SK-N-SH (cell line): ENCODE results near the gene EFEMP2. TPM values are rescaled to one million over a fixed set of nuclear protein-coding genes. Genes with fewer than 3 reads are reported as not detected.

ENCODE experiments used
- CTCF ChIA-PET: fragments of 300-600, 350-600 bp; formaldehyde crosslinking; extraction: SDS; loops from one replicate; lab custom pipeline; 2021; lab: Yijun Ruan, JAX
- POLR2A ChIA-PET: fragments of 350-600 bp; sonication (Branson Sonifier 250); formaldehyde crosslinking; extraction: SDS; loops from one replicate; lab custom pipeline; 2020; ENCODE audit warnings: antibody characterized with exemption, inconsistent platforms; lab: Yijun Ruan, JAX
- DNase-seq: peaks from one replicate; pipeline ENCODE4 v3.0.0; 2012
- H2AFZ ChIP-seq: fragments of 200-600 bp; sonication (generic); 2 replicates; pipeline ENCODE4 v1.8.1; 2016; ENCODE audit warnings: antibody characterized with exemption, mild to moderate bottlenecking, low read depth
- H3F3A ChIP-seq: fragments of 200-600 bp; sonication (generic); replicated peaks from 2 replicates; pipeline ENCODE3; 2016; ENCODE audit warnings: antibody characterized with exemption, mild to moderate bottlenecking; ENCODE audit not compliant: insufficient read depth
- H3K27ac ChIP-seq, 2 experiments: fragments of 200-500 bp in 1 of 2; fragments of 200-600 bp in 1 of 2; sonication (Bioruptor generic) in 1 of 2; sonication (generic), shearing (Covaris generic) in 1 of 2; 2 replicates each; pipeline versions ENCODE4 v1.5.1 to v1.6.1; 2014 to 2016; ENCODE audit warnings: low read depth in 2 of 2, inconsistent platforms in 1 of 2, low read length in 1 of 2, mild to moderate bottlenecking in 1 of 2, mixed read lengths in 1 of 2
- H3K27me3 ChIP-seq: fragments of 200-600 bp; sonication (generic), shearing (Covaris generic); 2 replicates; pipeline ENCODE4 v1.6.1; 2016; ENCODE audit warnings: mixed run types; ENCODE audit not compliant: insufficient read depth
- H3K36me3 ChIP-seq, 2 experiments: fragments of 200-500 bp in 1 of 2; fragments of 200-600 bp in 1 of 2; sonication (Bioruptor generic) in 1 of 2; sonication (generic) in 1 of 2; replicated peaks in 1 of 2; 2 replicates each; pipeline versions ENCODE3 to v1.5.1; 2014 to 2016; ENCODE audit warnings: low read length in 1 of 2, mild to moderate bottlenecking in 1 of 2; ENCODE audit not compliant: insufficient read depth in 2 of 2, control insufficient read depth in 1 of 2
- H3K4me1 ChIP-seq, 2 experiments: fragments of 200-500 bp in 1 of 2; fragments of 200-600 bp in 1 of 2; sonication (Bioruptor generic) in 1 of 2; sonication (generic), shearing (Covaris generic) in 1 of 2; 2 replicates each; pipeline versions ENCODE4 v1.5.1 to v1.6.1; 2014 to 2016; ENCODE audit warnings: low read depth in 1 of 2, low read length in 1 of 2, mixed run types in 1 of 2; ENCODE audit not compliant: insufficient read depth in 2 of 2, control insufficient read depth in 1 of 2
- H3K4me2 ChIP-seq: fragments of 200-600 bp; sonication (generic), shearing (Covaris generic); 2 replicates; pipeline ENCODE4 v1.6.1; 2017; ENCODE audit warnings: mixed run types
- H3K4me3 ChIP-seq, 2 experiments: fragments of 200-500 bp in 1 of 2; fragments of 200-600 bp in 1 of 2; sonication (Bioruptor generic) in 1 of 2; sonication (generic), shearing (Covaris generic) in 1 of 2; 2 replicates each; pipeline versions ENCODE4 v1.5.1 to v1.8.1; 2014 to 2016; ENCODE audit warnings: low read depth in 2 of 2, inconsistent platforms in 1 of 2, low read length in 1 of 2, mild to moderate bottlenecking in 1 of 2, mixed read lengths in 1 of 2, moderate library complexity in 1 of 2
- H3K79me2 ChIP-seq: fragments of 200-600 bp; sonication (generic); 2 replicates; pipeline ENCODE4 v1.8.1; 2017; ENCODE audit warnings: mild to moderate bottlenecking; ENCODE audit not compliant: insufficient read depth
- H3K9ac ChIP-seq: fragments of 200-600 bp; sonication (generic); 2 replicates; pipeline ENCODE4 v1.6.1; 2017; ENCODE audit warnings: mixed run types
- H3K9me2 ChIP-seq: fragments of 200-600 bp; sonication (generic); 2 replicates; pipeline ENCODE4 v1.6.1; 2017; ENCODE audit warnings: mixed run types
- H3K9me3 ChIP-seq: fragments of 200-600 bp; sonication (generic); 2 replicates; pipeline ENCODE4 v1.6.1; 2017; ENCODE audit warnings: mixed run types, mild to moderate bottlenecking, moderate library complexity
- H4K20me1 ChIP-seq: fragments of 200-600 bp; sonication (generic); 2 replicates; pipeline ENCODE4 v1.6.1; 2017; ENCODE audit warnings: mild to moderate bottlenecking, mixed run types; ENCODE audit not compliant: insufficient read depth
- EP300 ChIP-seq, 2 experiments: IDR thresholded peaks; 2 replicates each; pipeline versions ENCODE4 v1.4.0 to v1.6.1; 2012; ENCODE audit warnings: borderline replicate concordance in 1 of 2, low read depth in 1 of 2, low read length in 1 of 2
- FOSL2 ChIP-seq: IDR thresholded peaks from 2 replicates; pipeline ENCODE4 v1.4.0; 2012; ENCODE audit warnings: low read depth, mild to moderate bottlenecking, moderate library complexity, borderline replicate concordance
- GABPA ChIP-seq: IDR thresholded peaks from 2 replicates; pipeline ENCODE4 v1.4.0; 2012; ENCODE audit warnings: low read depth, mild to moderate bottlenecking
- GATA2 ChIP-seq: sonication (generic); formaldehyde crosslinking; IDR thresholded peaks from 2 replicates; pipeline ENCODE4 v1.5.0; 2020; ENCODE audit warnings: mild to moderate bottlenecking, missing genetic modification reagents
- MEF2A ChIP-seq: IDR thresholded peaks from 2 replicates; pipeline ENCODE4 v1.4.0; 2012; ENCODE audit warnings: low read depth, borderline replicate concordance
- MXI1 ChIP-seq: IDR thresholded peaks from 2 replicates; pipeline ENCODE4 v1.6.1; 2012; ENCODE audit warnings: mild to moderate bottlenecking, low read depth, low read length, improper control_type of control experiment
- NFIC ChIP-seq: IDR thresholded peaks from 2 replicates; pipeline ENCODE4 v1.4.0; 2012; ENCODE audit warnings: borderline replicate concordance
- POLR2AphosphoS5 ChIP-seq: IDR thresholded peaks from 2 replicates; pipeline ENCODE4 v1.6.1; 2012; ENCODE audit warnings: low read depth, low read length
- RCOR1 ChIP-seq: fragments of 150-350 bp; IDR thresholded peaks from 2 replicates; pipeline ENCODE4 v1.6.1; 2017; ENCODE audit warnings: antibody characterized with exemption, low read length
- RFX5 ChIP-seq: IDR thresholded peaks from 2 replicates; pipeline ENCODE4 v1.6.1; 2012; ENCODE audit warnings: mild to moderate bottlenecking, improper control_type of control experiment, low read length
- RXRA ChIP-seq: IDR thresholded peaks from 2 replicates; pipeline ENCODE4 v1.4.0; 2012; ENCODE audit warnings: low read depth, mild to moderate bottlenecking, borderline replicate concordance
- SIN3A ChIP-seq: IDR thresholded peaks from 2 replicates; pipeline ENCODE4 v1.6.1; 2012; ENCODE audit warnings: low read depth, mild to moderate bottlenecking, low read length, moderate library complexity, borderline replicate concordance
- SMC3 ChIP-seq: IDR thresholded peaks from 2 replicates; pipeline ENCODE4 v1.6.1; 2012; ENCODE audit warnings: low read depth, low read length, improper control_type of control experiment
- TAF1 ChIP-seq: IDR thresholded peaks from 2 replicates; pipeline ENCODE4 v1.6.1; 2012; ENCODE audit warnings: low read depth, mild to moderate bottlenecking, low read length, moderate library complexity, borderline replicate concordance
- TCF12 ChIP-seq: IDR thresholded peaks from 2 replicates; pipeline ENCODE4 v1.4.0; 2012
- YY1 ChIP-seq: IDR thresholded peaks from 2 replicates; pipeline ENCODE4 v1.4.0; 2012; ENCODE audit warnings: low read depth, mild to moderate bottlenecking
- WGBS: methylation state at CpG from one replicate; pipeline ENCODE4 v1.1.6; 2017; ENCODE audit warnings: low lambda C conversion rate; 5-methylcytosine and 5-hydroxymethylcytosine counted together
- polyA plus RNA-seq, 3 experiments: library from polyadenylated mRNA; depleted of rRNA; stranded (reverse); fragments of >200 nt; gene quantifications; 2 replicates each; pipeline ENCODE4 v1.2.3, GENCODE V29; 2012
- TF ChIP-seq, protein P1 (sequence below): IDR thresholded peaks from 2 replicates; pipeline ENCODE4 v1.4.0; 2012; ENCODE audit warnings: low read depth
- TF ChIP-seq, protein P2 (sequence below): fragments of 150-350 bp; IDR thresholded peaks from 2 replicates; pipeline ENCODE4 v1.6.1; 2017; ENCODE audit warnings: antibody characterized with exemption, low read length, low read depth, borderline replicate concordance
- TF ChIP-seq, protein P3 (sequence below): IDR thresholded peaks from 2 replicates; pipeline ENCODE4 v1.4.0; 2012; ENCODE audit warnings: low read depth, borderline replicate concordance
- TF ChIP-seq, protein P4 (sequence below): fragments of 150-350 bp; IDR thresholded peaks from 2 replicates; pipeline ENCODE4 v1.6.1; 2016; ENCODE audit warnings: mild to moderate bottlenecking, low read depth, low read length
- TF ChIP-seq, protein P5 (sequence below): IDR thresholded peaks from 2 replicates; pipeline ENCODE4; 2012
- TF ChIP-seq, protein P6 (sequence below): IDR thresholded peaks from 2 replicates; pipeline ENCODE4 v1.6.1; 2012; ENCODE audit warnings: mild to moderate bottlenecking, low read depth, low read length, moderate library complexity

EFEMP2 gene
- polyA plus RNA-seq, 1 of the 3 experiments (the other 2 are of a cell fraction): 203 TPM

DNA sequence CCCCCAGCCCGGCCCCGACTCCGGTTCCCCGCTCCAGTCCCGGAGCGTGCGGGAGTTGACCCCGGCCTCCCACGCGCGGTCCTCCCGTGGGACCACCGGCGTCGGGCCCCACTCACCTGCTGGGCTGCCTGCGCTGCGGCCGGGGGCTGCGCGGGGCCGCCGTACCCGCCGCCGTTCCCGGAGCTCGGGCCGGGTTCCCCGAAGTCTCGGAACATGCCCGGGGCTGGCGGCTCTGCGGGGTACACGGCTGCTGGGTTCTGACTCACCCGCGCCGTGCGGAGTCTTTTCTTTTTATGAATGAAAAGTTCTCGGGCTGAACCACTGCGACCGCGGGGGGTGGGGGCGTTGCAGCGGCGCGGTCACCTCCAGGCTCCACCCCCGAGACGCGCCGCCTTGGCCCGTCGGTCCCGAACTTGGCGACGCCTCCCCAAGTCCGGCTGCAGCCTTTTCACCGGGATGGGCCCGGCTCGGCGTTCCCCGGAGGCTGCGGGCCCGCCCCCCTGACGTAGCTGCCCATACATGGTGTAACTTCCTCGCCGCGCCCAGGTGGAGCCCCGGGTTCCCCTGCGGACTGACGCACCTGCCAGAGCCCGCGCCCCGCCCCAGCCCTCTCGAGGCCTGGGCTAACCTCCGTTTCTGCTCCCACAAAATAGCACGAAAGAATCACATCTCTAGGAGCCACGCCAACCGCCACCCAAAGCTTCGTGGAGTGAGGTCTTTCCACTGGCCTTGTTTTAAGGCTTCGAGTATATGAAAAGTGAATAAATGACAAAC is 27.7 kb upstream of the EFEMP2 start, which contains the start of gene FOSL1:
TSS of gene FOSL1 (minus strand) at position 264 of the 774 bp plus-strand sequence. CDS start at position 215, 49 bp downstream.
- Histone ChIP-seq H3K79me2 (peaks cover 86% of the 10 kb centered on the region), H3K27ac (peak within 1 kb of the TSS in 1 of 2 experiments; percentile 95; a peak in 3 of 4 replicates), H3F3A (peaks cover 59% of the 10 kb centered on the region), H3K4me2 (peak within 1 kb of the TSS; percentile 89), H4K20me1 (peaks cover 37% of the 10 kb centered on the region), H3K4me3 (peak within 1 kb of the TSS; percentile 59 to 82), H2AFZ (no peak within 1 kb of the TSS), H3K27me3 (no peaks in the 10 kb centered on the region), H3K9ac (peak within 1 kb of the TSS; percentile 97), H3K9me2 (no peaks in the 10 kb centered on the region), H3K36me3 (peaks cover 0 to 31% of the 10 kb centered on the region in 2 experiments), H3K4me1 (peaks cover 0 to 44% of the 10 kb centered on the region in 2 experiments; a peak in 3 of 4 replicates), H3K9me3 (no peaks in the 10 kb centered on the region)
- peak; percentile 81 for DNase-seq
- ChIA-PET CTCF (interaction anchor here (0.8 to 4.6 kb wide), 8 partner anchors 11 to 360 kb away, joined by 3 to 36 read pairs (median 4); partner anchors contain the start of genes CCDC85B, FIBP and MUS81), POLR2A (interaction anchor here (1.3 kb wide), 1 partner anchor 18 kb away, joined by 4 read pairs; the partner anchor contains the start of gene C11orf68)
- WGBS: 15% methylated on average over 22 of the region's 80 CpGs
- TF ChIP-seq GATA2 (CRISPR knock-in tag) (no peak), RFX5 (no peak), SIN3A (peak; percentile 58; the same call in 1 of the 2 replicates), SMC3 (no peak), EP300 (IDR thresholded peaks at IDR 0.05; ENCODE audit: borderline replicate concordance in 1 of 2, low read depth in 1 of 2, low read length in 1 of 2) (peak in 1 of 2 experiments; percentile 52; a peak in 1 of 4 replicates), MEF2A (no peak), TCF12 (peak; percentile 42; the same call in 1 of the 2 replicates), TAF1 (peak; percentile 95), NFIC (peak; percentile 29), FOSL2 (peak; percentile 63; the same call in 1 of the 2 replicates), RCOR1 (no peak), RXRA (peak; percentile 31; the same call in 1 of the 2 replicates), POLR2AphosphoS5 (peak; percentile 97), GABPA (0 out of 2 replicates have a peak, but pooled peaks have one; percentile 15), MXI1 (no peak), YY1 (no peak)
- TF ChIP-seq, protein P1, sequence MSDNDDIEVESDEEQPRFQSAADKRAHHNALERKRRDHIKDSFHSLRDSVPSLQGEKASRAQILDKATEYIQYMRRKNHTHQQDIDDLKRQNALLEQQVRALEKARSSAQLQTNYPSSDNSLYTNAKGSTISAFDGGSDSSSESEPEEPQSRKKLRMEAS: peak; percentile 78
- TF ChIP-seq, protein P2, sequence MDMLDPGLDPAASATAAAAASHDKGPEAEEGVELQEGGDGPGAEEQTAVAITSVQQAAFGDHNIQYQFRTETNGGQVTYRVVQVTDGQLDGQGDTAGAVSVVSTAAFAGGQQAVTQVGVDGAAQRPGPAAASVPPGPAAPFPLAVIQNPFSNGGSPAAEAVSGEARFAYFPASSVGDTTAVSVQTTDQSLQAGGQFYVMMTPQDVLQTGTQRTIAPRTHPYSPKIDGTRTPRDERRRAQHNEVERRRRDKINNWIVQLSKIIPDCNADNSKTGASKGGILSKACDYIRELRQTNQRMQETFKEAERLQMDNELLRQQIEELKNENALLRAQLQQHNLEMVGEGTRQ: no peak
- TF ChIP-seq, protein P3, sequence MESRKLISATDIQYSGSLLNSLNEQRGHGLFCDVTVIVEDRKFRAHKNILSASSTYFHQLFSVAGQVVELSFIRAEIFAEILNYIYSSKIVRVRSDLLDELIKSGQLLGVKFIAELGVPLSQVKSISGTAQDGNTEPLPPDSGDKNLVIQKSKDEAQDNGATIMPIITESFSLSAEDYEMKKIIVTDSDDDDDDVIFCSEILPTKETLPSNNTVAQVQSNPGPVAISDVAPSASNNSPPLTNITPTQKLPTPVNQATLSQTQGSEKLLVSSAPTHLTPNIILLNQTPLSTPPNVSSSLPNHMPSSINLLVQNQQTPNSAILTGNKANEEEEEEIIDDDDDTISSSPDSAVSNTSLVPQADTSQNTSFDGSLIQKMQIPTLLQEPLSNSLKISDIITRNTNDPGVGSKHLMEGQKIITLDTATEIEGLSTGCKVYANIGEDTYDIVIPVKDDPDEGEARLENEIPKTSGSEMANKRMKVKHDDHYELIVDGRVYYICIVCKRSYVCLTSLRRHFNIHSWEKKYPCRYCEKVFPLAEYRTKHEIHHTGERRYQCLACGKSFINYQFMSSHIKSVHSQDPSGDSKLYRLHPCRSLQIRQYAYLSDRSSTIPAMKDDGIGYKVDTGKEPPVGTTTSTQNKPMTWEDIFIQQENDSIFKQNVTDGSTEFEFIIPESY: 0 out of 2 replicates have a peak, but pooled peaks have one; percentile 41
- TF ChIP-seq, protein P4, sequence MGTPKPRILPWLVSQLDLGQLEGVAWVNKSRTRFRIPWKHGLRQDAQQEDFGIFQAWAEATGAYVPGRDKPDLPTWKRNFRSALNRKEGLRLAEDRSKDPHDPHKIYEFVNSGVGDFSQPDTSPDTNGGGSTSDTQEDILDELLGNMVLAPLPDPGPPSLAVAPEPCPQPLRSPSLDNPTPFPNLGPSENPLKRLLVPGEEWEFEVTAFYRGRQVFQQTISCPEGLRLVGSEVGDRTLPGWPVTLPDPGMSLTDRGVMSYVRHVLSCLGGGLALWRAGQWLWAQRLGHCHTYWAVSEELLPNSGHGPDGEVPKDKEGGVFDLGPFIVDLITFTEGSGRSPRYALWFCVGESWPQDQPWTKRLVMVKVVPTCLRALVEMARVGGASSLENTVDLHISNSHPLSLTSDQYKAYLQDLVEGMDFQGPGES: no peak
- TF ChIP-seq, protein P5, sequence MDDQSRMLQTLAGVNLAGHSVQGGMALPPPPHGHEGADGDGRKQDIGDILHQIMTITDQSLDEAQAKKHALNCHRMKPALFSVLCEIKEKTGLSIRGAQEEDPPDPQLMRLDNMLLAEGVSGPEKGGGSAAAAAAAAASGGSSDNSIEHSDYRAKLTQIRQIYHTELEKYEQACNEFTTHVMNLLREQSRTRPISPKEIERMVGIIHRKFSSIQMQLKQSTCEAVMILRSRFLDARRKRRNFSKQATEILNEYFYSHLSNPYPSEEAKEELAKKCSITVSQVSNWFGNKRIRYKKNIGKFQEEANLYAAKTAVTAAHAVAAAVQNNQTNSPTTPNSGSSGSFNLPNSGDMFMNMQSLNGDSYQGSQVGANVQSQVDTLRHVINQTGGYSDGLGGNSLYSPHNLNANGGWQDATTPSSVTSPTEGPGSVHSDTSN: no peak; the same call in none of the 2 replicates
- TF ChIP-seq, protein P6, sequence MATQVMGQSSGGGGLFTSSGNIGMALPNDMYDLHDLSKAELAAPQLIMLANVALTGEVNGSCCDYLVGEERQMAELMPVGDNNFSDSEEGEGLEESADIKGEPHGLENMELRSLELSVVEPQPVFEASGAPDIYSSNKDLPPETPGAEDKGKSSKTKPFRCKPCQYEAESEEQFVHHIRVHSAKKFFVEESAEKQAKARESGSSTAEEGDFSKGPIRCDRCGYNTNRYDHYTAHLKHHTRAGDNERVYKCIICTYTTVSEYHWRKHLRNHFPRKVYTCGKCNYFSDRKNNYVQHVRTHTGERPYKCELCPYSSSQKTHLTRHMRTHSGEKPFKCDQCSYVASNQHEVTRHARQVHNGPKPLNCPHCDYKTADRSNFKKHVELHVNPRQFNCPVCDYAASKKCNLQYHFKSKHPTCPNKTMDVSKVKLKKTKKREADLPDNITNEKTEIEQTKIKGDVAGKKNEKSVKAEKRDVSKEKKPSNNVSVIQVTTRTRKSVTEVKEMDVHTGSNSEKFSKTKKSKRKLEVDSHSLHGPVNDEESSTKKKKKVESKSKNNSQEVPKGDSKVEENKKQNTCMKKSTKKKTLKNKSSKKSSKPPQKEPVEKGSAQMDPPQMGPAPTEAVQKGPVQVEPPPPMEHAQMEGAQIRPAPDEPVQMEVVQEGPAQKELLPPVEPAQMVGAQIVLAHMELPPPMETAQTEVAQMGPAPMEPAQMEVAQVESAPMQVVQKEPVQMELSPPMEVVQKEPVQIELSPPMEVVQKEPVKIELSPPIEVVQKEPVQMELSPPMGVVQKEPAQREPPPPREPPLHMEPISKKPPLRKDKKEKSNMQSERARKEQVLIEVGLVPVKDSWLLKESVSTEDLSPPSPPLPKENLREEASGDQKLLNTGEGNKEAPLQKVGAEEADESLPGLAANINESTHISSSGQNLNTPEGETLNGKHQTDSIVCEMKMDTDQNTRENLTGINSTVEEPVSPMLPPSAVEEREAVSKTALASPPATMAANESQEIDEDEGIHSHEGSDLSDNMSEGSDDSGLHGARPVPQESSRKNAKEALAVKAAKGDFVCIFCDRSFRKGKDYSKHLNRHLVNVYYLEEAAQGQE: 0 out of 2 replicates have a peak, but pooled peaks have one; percentile 31
